Measurements from ENCODE around the gene PTPRT.

DNA sequence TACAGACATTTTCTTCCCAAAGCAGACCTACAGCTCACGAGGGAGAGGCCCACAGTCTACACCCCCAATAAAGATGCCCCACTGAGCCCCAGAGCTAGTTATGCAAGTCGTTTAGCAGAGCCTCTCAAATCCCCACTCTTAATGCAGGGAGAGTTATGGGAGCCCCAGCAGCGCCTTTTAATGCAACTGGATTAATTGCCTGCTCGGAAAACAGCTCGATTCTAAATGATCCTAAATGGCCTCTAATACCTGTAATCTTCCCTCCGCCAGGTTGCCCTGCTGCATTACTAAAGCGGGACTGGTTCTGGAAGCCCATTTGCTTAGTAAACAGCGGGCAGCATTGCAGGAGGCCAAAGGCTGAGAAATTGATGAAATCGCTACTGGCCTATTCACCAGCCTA is 656.9 kb downstream of the PTPRT start:
- TF ChIP-seq EZH2 (IDR thresholded peaks at IDR 0.05) (no peak), POLR2AphosphoS5 (IDR thresholded peaks at IDR 0.05; ENCODE audit: borderline replicate concordance, low read depth, low read length) (no peak), FOXP2 (optimal IDR thresholded peaks at IDR 0.05; ENCODE audit: control extremely low read depth, extremely low read length, insufficient read depth) (no peak)
